Osteocyte (in vitro differentiated cells): Measurements from ENCODE around the gene FAM219B. TPM values are rescaled to one million over a fixed set of nuclear protein-coding genes. Genes with fewer than 3 reads are reported as not detected.
"Not testable (repeated sequence)": the region's sequence is repeated elsewhere in the genome, so short reads cannot be mapped to it uniquely, and the experiment has no call there.

Experiments used
- DNase-seq: peaks from one replicate; pipeline ENCODE4 v3.0.0; 2021; ENCODE audit warnings: mixed read lengths; ENCODE audit not compliant: unreplicated experiment; ENCODE audit errors: extremely low spot score
- H3K27ac Mint-ChIP-seq: one replicate; pipeline ENCODE4 v1.8.0; 2021; ENCODE audit warnings: mild to moderate bottlenecking, mixed read lengths; ENCODE audit not compliant: unreplicated experiment
- H3K27me3 Mint-ChIP-seq: one replicate; pipeline ENCODE4 v1.8.0; 2021; ENCODE audit warnings: mixed read lengths; ENCODE audit not compliant: unreplicated experiment
- H3K36me3 Mint-ChIP-seq: one replicate; pipeline ENCODE4 v1.8.0; 2021; ENCODE audit warnings: mixed read lengths; ENCODE audit not compliant: unreplicated experiment
- H3K4me1 Mint-ChIP-seq: one replicate; pipeline ENCODE4 v1.8.0; 2021; ENCODE audit warnings: mixed read lengths; ENCODE audit not compliant: unreplicated experiment
- H3K4me3 Mint-ChIP-seq: one replicate; pipeline ENCODE4 v1.8.0; 2021; ENCODE audit warnings: mild to moderate bottlenecking, moderate library complexity, mixed read lengths; ENCODE audit not compliant: unreplicated experiment
- H3K9me3 Mint-ChIP-seq: one replicate; pipeline ENCODE4 v1.8.0; 2021; ENCODE audit warnings: mixed read lengths; ENCODE audit not compliant: unreplicated experiment
- total RNA-seq: library from RNA; stranded (reverse); gene quantifications from 2 replicates; pipeline ENCODE4 v1.2.1, GENCODE V29; 2021
- TF ChIP-seq, protein P1 (sequence below): fragments of 200-600 bp; sonication (generic); IDR thresholded peaks from 2 replicates; pipeline ENCODE4 v1.5.0; 2021; ENCODE audit warnings: antibody characterized with exemption, mild to moderate bottlenecking, moderate library complexity

FAM219B gene
- total RNA-seq, 1 donor from 2014 or later = 70.4 TPM

DNA sequence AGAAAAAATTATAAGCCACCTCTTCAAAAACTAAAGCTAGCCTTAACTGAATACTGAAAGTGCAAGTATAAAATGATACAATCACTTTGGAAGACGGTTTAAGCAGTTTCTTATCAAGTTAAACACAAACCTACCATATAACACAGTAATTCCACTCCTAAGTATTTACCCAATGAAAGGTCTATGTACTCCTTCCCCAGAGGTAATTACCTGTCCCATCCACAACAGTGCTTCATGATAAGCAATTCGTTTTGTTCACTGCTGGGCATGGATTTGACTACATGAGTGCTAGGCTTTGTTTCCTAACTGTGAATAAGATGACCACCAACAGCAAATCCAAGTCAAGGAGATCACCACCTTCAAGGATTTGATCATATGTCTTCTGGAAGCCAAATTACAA lies 26.9 kb upstream of the FAM219B start:
- no peak overlapping the region for H3K4me3 Mint-ChIP-seq
- H3K27me3 Mint-ChIP-seq = no peaks in the 10 kb centered on the region
- TF ChIP-seq, protein P1, sequence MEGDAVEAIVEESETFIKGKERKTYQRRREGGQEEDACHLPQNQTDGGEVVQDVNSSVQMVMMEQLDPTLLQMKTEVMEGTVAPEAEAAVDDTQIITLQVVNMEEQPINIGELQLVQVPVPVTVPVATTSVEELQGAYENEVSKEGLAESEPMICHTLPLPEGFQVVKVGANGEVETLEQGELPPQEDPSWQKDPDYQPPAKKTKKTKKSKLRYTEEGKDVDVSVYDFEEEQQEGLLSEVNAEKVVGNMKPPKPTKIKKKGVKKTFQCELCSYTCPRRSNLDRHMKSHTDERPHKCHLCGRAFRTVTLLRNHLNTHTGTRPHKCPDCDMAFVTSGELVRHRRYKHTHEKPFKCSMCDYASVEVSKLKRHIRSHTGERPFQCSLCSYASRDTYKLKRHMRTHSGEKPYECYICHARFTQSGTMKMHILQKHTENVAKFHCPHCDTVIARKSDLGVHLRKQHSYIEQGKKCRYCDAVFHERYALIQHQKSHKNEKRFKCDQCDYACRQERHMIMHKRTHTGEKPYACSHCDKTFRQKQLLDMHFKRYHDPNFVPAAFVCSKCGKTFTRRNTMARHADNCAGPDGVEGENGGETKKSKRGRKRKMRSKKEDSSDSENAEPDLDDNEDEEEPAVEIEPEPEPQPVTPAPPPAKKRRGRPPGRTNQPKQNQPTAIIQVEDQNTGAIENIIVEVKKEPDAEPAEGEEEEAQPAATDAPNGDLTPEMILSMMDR = no peak
- peaks cover 19% of the 10 kb centered on the region for H3K4me1 Mint-ChIP-seq
- H3K9me3 Mint-ChIP-seq = no peaks in the 10 kb centered on the region
- no peak for DNase-seq
- peaks cover 10% of the 10 kb centered on the region for H3K36me3 Mint-ChIP-seq
- no peak overlapping the region for H3K27ac Mint-ChIP-seq

- Mint-ChIP-seq H3K36me3 (peaks cover 17% of the 10 kb centered on the region), H3K9me3 (no peaks in the 10 kb centered on the region), H3K4me1 (no peaks in the 10 kb centered on the region), H3K27ac (no peak overlapping the region), H3K27me3 (no peaks in the 10 kb centered on the region), H3K4me3 (no peak overlapping the region)
- TF ChIP-seq, protein P1 = no peak
- no peak for DNase-seq
These were observed 22.1 kb upstream of the FAM219B start for GRCh38 chr15:74928771-74929198.

GRCh38 chr15:74924525-74924924 lies 17.9 kb upstream of the FAM219B start:
- no peaks in the 10 kb centered on the region for H3K4me1 Mint-ChIP-seq
- peaks cover 34% of the 10 kb centered on the region for H3K36me3 Mint-ChIP-seq
- no peaks in the 10 kb centered on the region for H3K9me3 Mint-ChIP-seq
- no peak overlapping the region for H3K4me3 Mint-ChIP-seq
- H3K27me3 Mint-ChIP-seq = no peaks in the 10 kb centered on the region
- H3K27ac Mint-ChIP-seq = no peak overlapping the region
- DNase-seq = no peak
- TF ChIP-seq, protein P1 = no peak

- DNase-seq = no peak
- TF ChIP-seq, protein P1 = no peak
- Mint-ChIP-seq H3K4me3 (no peak overlapping the region), H3K36me3 (peaks cover 40% of the 10 kb centered on the region), H3K9me3 (no peaks in the 10 kb centered on the region), H3K27ac (no peak overlapping the region), H3K27me3 (no peaks in the 10 kb centered on the region), H3K4me1 (no peaks in the 10 kb centered on the region)
These were observed 13.8 kb upstream of the FAM219B start for GRCh38 chr15:74920456-74920855.

- Mint-ChIP-seq H3K27me3 (no peaks in the 10 kb centered on the region), H3K4me1 (no peaks in the 10 kb centered on the region), H3K4me3 (no peak overlapping the region), H3K9me3 (no peaks in the 10 kb centered on the region), H3K36me3 (peaks cover 38% of the 10 kb centered on the region), H3K27ac (no peak overlapping the region)
- TF ChIP-seq, protein P1 = no peak
- DNase-seq = no peak
These were observed 11.0 kb upstream of the FAM219B start for GRCh38 chr15:74917676-74918075.

DNA sequence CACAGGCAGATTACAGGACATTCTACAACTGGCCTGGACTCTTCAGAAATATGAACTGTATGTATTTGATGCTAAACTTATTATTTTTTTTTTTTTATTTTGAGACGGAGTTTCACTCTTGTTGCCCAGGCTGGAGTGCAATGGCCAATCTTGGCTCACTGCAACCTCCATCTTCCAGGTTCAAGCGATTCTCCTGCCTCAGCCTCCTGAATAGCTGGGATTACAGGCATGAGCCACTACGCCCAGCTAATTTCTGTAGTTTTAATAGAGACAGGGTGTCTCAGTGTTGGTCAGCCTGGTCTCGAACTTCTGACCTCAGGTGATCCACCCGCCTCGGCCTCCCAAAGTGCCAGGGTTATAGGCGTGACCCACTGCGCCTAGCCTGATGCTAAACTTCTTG lies 7.1 kb upstream of the FAM219B start:
- H3K36me3 Mint-ChIP-seq = peaks cover 22% of the 10 kb centered on the region
- H3K9me3 Mint-ChIP-seq, H3K4me3 Mint-ChIP-seq, H3K4me1 Mint-ChIP-seq, H3K27me3 Mint-ChIP-seq, DNase-seq, H3K27ac Mint-ChIP-seq: not testable (repeated sequence)
